ENCODE data around the gene USP2. TPM values are rescaled to one million over a fixed set of nuclear protein-coding genes. Genes with fewer than 3 reads are reported as not detected.

Gene USP2
- total and polyA plus RNA-seq, 8 donors = 4.4 to 15.4 (median 6.6) TPM

DNA sequence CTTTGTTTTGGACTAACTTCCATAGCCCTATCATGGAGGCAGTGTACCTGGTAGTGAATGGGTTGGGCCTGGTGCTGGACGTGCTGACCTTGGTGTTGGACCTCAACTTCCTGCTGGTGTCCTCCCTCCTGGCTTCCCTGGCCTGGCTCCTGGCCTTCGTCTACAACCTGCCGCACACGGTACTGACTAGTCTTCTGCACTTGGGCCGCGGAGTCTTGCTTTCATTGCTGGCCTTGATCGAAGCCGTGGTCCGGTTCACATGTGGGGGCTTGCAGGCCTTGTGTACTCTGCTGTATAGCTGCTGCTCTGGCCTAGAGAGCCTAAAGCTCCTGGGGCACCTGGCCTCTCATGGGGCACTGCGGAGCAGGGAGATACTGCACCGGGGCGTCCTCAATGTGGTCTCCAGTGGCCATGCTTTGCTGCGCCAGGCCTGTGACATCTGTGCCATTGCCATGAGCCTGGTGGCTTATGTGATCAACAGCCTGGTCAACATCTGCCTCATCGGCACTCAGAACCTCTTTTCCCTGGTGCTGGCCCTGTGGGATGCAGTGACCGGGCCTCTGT is 46.3 kb downstream of the USP2 start:
- ATAC-seq (no peak), DNase-seq (no peak), FAIRE-seq (no peak)
- TF ChIP-seq, protein P1, sequence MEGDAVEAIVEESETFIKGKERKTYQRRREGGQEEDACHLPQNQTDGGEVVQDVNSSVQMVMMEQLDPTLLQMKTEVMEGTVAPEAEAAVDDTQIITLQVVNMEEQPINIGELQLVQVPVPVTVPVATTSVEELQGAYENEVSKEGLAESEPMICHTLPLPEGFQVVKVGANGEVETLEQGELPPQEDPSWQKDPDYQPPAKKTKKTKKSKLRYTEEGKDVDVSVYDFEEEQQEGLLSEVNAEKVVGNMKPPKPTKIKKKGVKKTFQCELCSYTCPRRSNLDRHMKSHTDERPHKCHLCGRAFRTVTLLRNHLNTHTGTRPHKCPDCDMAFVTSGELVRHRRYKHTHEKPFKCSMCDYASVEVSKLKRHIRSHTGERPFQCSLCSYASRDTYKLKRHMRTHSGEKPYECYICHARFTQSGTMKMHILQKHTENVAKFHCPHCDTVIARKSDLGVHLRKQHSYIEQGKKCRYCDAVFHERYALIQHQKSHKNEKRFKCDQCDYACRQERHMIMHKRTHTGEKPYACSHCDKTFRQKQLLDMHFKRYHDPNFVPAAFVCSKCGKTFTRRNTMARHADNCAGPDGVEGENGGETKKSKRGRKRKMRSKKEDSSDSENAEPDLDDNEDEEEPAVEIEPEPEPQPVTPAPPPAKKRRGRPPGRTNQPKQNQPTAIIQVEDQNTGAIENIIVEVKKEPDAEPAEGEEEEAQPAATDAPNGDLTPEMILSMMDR (IDR thresholded peaks at IDR 0.05) = no peak
- WGBS, 2 donors = 41 to 49% methylated on average over 15 of the region's 15 CpGs
- H3K27ac ChIP-seq = no peak overlapping the region
- no peaks in the 10 kb centered on the region for H3K36me3 ChIP-seq
- H3K9me3 ChIP-seq = no peaks in the 10 kb centered on the region
- H3K27me3 ChIP-seq = no peaks in the 10 kb centered on the region
- peaks cover 0 to 16% (median 8%) of the 10 kb centered on the region in 3 donors for H3K4me1 ChIP-seq
- peak overlapping the region; percentile 68 to 90 (median 89) for H3K4me3 ChIP-seq
- intact Hi-C loops (cut with DNase I) = loop anchor here in 1 of 3 donors (5.0 kb wide), 1 partner anchor 42 kb away; no protein-coding TSS in a partner anchor

DNA sequence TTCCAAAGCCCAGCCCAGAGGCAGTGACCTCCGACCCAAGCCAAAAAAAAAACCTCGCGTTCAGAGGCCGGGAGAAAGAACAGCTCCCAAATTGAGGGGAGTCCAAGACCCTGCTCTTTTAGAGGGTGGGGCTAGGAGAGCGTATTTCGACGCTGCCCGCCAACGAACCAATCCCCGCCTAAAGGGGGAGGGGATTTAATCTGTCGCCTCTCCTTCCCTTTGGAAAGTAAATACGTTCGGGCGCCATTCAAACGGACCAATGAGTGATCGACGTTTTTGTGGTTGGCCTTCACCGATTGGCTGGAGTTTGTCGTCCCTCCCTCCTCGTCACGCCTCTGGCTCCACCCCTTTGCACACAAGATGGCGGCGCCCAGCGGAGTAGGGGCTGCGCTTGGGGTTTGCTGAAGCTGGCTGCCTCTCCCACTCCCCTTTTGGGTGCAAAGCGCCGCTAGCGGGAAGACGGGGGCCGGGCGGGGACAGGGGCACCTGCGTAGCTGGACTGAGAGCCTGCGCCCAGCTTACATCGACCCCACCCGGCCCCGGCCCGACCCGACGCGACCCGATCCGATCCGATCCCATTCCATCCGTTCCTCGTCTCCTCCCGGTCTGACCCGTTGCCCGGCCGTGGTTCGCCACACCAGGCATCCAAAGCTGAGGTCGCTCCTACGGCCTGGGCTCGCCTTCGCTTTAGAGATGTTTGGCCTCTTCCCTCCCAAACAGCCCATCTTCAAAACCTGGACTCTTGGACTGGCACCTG is 47.1 kb downstream of the USP2 start, which contains the start of gene RNF26:
Gene RNF26 (plus strand): TSS at position 354 of the 757 bp plus-strand sequence. CDS start 596 bp downstream, outside the sequence.
- DNase-seq = peak; percentile 92 to 95 (median 95)
- Histone ChIP-seq H3K9me3 (no peaks in the 10 kb centered on the region), H3K36me3 (no peaks in the 10 kb centered on the region), H3K4me1 (peaks cover 0 to 11% (median 8%) of the 10 kb centered on the region in 3 donors), H3K27ac (peak within 1 kb of the TSS; percentile 63 to 84 (median 72)), H3K4me3 (peak within 1 kb of the TSS; percentile 68 to 90 (median 89)), H3K27me3 (no peaks in the 10 kb centered on the region)
- TF ChIP-seq, protein P1 (IDR thresholded peaks at IDR 0.05) = no peak
- WGBS, 2 donors = 0% methylated on average over 44 to 54 of the region's 54 CpGs
- peak; percentile 97 for FAIRE-seq
- intact Hi-C loops (cut with DNase I) = no loop called here
- peak; percentile 95 to 98 (median 96) for ATAC-seq

DNA sequence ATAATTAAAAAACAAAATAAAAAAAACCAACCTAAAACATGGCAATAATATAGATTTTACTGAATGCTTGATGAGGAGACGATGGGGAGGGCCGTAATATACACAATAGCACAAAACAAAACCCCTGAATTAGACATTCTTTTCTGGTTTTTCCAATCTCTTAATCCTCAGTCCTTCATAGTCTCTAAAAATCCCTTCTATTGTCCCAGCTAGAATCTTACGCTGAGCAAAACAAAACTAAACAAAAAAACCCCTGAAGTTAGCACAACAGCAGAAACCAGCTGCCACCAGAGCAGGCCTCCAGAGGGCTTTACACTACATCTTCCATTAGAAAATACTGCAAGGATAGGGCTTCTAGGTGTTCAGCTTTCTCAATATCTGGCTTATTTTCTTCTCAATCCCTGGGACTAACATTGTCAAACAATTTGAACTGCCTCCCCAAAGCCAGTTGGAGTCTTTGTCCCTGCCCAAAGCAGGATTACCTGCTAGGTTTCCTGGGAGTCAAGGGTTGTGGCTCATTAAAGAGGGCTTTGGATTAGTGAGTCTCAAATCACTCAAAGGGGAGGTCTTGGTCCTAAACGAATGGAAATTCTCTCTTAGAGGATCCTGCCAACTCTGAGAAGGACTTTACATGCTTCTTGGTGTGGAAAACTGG is 49.3 kb downstream of the USP2 start:
- TF ChIP-seq, protein P1 (IDR thresholded peaks at IDR 0.05) = no peak
- DNase-seq = no peak
- Histone ChIP-seq H3K9me3 (no peaks in the 10 kb centered on the region), H3K27me3 (no peaks in the 10 kb centered on the region), H3K36me3 (no peaks in the 10 kb centered on the region), H3K27ac (no peak overlapping the region), H3K4me1 (peaks cover 0 to 9% (median 8%) of the 10 kb centered on the region in 3 donors), H3K4me3 (no peak overlapping the region)
- WGBS, 2 donors = 70 to 77% methylated on average over 4 of the region's 4 CpGs
- FAIRE-seq = no peak
- ATAC-seq = no peak
- intact Hi-C loops (cut with DNase I) = no loop called here

DNA sequence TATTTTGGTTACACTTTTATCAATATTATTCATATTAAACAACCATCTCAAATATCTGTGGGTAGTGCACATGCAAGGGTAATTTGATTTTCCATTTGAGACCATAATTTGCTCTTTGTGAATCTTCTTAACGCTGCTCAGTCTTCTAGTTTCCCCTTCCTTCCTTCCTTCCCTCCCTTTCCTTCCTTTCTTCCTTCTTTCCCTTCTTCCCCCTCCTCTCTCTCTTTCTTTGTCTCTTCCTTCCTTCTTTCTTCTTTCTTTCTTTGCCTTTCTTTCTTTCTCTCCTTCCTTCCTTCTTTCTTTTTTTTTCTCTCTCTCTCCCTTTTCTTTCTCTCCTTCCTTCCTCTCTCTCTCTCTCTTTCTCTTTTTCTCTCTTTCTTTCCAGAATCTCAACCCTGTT is 51.3 kb downstream of the USP2 start:
- ATAC-seq (no peak), FAIRE-seq (no peak), DNase-seq (no peak)
- Histone ChIP-seq H3K27ac (no peak overlapping the region), H3K4me3 (no peak overlapping the region), H3K27me3 (no peaks in the 10 kb centered on the region), H3K36me3 (no peaks in the 10 kb centered on the region), H3K9me3 (no peaks in the 10 kb centered on the region), H3K4me1 (peaks cover 0 to 5% (median 4%) of the 10 kb centered on the region in 3 donors)
- intact Hi-C loops (cut with DNase I) = no loop called here
- WGBS, 2 donors = 50 to 62% methylated on average over 1 of the region's 1 CpG
- TF ChIP-seq, protein P1 (IDR thresholded peaks at IDR 0.05) = no peak
